HCT116 (cell line): ENCODE measurements around the gene JPT1. TPM values are rescaled to one million over a fixed set of nuclear protein-coding genes. Genes with fewer than 3 reads are reported as not detected.

ENCODE experiments used
- total RNA-seq: library from RNA; stranded (reverse); gene quantifications from one replicate; pipeline ENCODE4 v1.2.1, GENCODE V29; 2021; ENCODE audit not compliant: unreplicated experiment

Gene JPT1
- total RNA-seq, 1 experiment from 2014 or later: 575 TPM

Other genes starting within 250 kb of the JPT1 start
- gene USH1G, start 231.3 kb downstream of the JPT1 start, total RNA-seq: 3.1 TPM
- gene OTOP2, start 230.2 kb downstream of the JPT1 start, total RNA-seq: not detected
- gene OTOP3, start 218.6 kb downstream of the JPT1 start, total RNA-seq: not detected
- gene HID1, start 181.8 kb downstream of the JPT1 start, total RNA-seq: 43.8 TPM
- gene CDR2L, start 166.9 kb downstream of the JPT1 start, total RNA-seq: 26.5 TPM
- gene MRPL58, start 141.8 kb downstream of the JPT1 start, total RNA-seq: 80.5 TPM
- gene ATP5PD, start 107.5 kb downstream of the JPT1 start, total RNA-seq: 407 TPM
- 23.3 TPM for gene KCTD2, start 107.3 kb downstream of the JPT1 start, total RNA-seq
- gene SLC16A5, start 66.6 kb downstream of the JPT1 start, total RNA-seq: 79.3 TPM
- 43.2 TPM for gene ARMC7, start 44.5 kb downstream of the JPT1 start, total RNA-seq
- gene NT5C, start 22.8 kb downstream of the JPT1 start, total RNA-seq: 115 TPM
- 859 TPM for gene SUMO2, start 28.4 kb upstream of the JPT1 start, total RNA-seq
- 164 TPM for gene NUP85, start 51.2 kb upstream of the JPT1 start, total RNA-seq
- 58.3 TPM for gene GGA3, start 107.1 kb upstream of the JPT1 start, total RNA-seq
- 104 TPM for gene MRPS7, start 107.4 kb upstream of the JPT1 start, total RNA-seq
- 35.2 TPM for gene MIF4GD, start 116.7 kb upstream of the JPT1 start, total RNA-seq
- gene SLC25A19, start 134.9 kb upstream of the JPT1 start, total RNA-seq: 38.7 TPM